ENCODE measurements around the gene FRMD4A.

GRCh38 chr10:14265709-14266108 lies 65.0 kb downstream of the FRMD4A start:
- TF ChIP-seq CTCF (IDR thresholded peaks at IDR 0.05) (no peak), POLR2A (IDR thresholded peaks at IDR 0.05) (no peak)

Data from testis (tissue), 2 donors.